DMS153 treated with DMSO at 0.1 percent for 48 hours (cell line): ENCODE data around the gene SLBP.
A peak's percentile ranks its signal among the peaks of the same experiment; 100 is the strongest.

ENCODE experiments used
- DNase-seq: peaks from one replicate; lab custom pipeline; 2025; ENCODE audit not compliant: unreplicated experiment; lab: John Stamatoyannopoulos, UW

Gene SLBP

GRCh38 chr4:1749370-1749769, 37.3 kb upstream of the SLBP start:
- DNase-seq: no peak

- peak; percentile 22 for DNase-seq
Measured at GRCh38 chr4:1748465-1748995, 36.4 kb upstream of the SLBP start.

GRCh38 chr4:1747603-1747967, 35.5 kb upstream of the SLBP start:
- no peak for DNase-seq

- DNase-seq: no peak
Measured at GRCh38 chr4:1746919-1747602, 34.9 kb upstream of the SLBP start.

GRCh38 chr4:1746265-1746691, 34.2 kb upstream of the SLBP start:
- no peak for DNase-seq

GRCh38 chr4:1745697-1746096, 33.6 kb upstream of the SLBP start:
- no peak for DNase-seq

GRCh38 chr4:1745165-1745564, 33.0 kb upstream of the SLBP start:
- DNase-seq: no peak

GRCh38 chr4:1744552-1744951, 32.4 kb upstream of the SLBP start:
- no peak for DNase-seq

GRCh38 chr4:1743975-1744374, 31.9 kb upstream of the SLBP start:
- no peak for DNase-seq

- no peak for DNase-seq
Measured at GRCh38 chr4:1743551-1743950, 31.4 kb upstream of the SLBP start.

- DNase-seq: no peak
Measured at GRCh38 chr4:1741208-1741607, 29.1 kb upstream of the SLBP start.

GRCh38 chr4:1740021-1740545, 28.0 kb upstream of the SLBP start:
- DNase-seq: no peak

- DNase-seq: no peak
Measured at GRCh38 chr4:1739358-1739757, 27.2 kb upstream of the SLBP start.

- DNase-seq: no peak
Measured at GRCh38 chr4:1738410-1738809, 26.3 kb upstream of the SLBP start.

- no peak for DNase-seq
Measured at GRCh38 chr4:1737666-1738065, 25.5 kb upstream of the SLBP start.

GRCh38 chr4:1736812-1737211, 24.7 kb upstream of the SLBP start:
- no peak for DNase-seq

- no peak for DNase-seq
Measured at GRCh38 chr4:1735215-1735614, 23.1 kb upstream of the SLBP start.

- no peak for DNase-seq
Measured at GRCh38 chr4:1732911-1733310, 20.8 kb upstream of the SLBP start.

- no peak for DNase-seq
Measured at GRCh38 chr4:1731180-1731579, 19.1 kb upstream of the SLBP start.

- DNase-seq: no peak
Measured at GRCh38 chr4:1730532-1731135, 18.5 kb upstream of the SLBP start.

GRCh38 chr4:1728061-1728980, 16.2 kb upstream of the SLBP start:
- DNase-seq: no peak
